Measurements from ENCODE around the gene TTC31. TPM values are rescaled to one million over a fixed set of nuclear protein-coding genes. Genes with fewer than 3 reads are reported as not detected.
"Not testable (repeated sequence)": the region's sequence is repeated elsewhere in the genome, so short reads cannot be mapped to it uniquely, and the experiment has no call there.

The TTC31 gene
- total RNA-seq, 1 experiment from 2014 or later, result 25.8 TPM

DNA sequence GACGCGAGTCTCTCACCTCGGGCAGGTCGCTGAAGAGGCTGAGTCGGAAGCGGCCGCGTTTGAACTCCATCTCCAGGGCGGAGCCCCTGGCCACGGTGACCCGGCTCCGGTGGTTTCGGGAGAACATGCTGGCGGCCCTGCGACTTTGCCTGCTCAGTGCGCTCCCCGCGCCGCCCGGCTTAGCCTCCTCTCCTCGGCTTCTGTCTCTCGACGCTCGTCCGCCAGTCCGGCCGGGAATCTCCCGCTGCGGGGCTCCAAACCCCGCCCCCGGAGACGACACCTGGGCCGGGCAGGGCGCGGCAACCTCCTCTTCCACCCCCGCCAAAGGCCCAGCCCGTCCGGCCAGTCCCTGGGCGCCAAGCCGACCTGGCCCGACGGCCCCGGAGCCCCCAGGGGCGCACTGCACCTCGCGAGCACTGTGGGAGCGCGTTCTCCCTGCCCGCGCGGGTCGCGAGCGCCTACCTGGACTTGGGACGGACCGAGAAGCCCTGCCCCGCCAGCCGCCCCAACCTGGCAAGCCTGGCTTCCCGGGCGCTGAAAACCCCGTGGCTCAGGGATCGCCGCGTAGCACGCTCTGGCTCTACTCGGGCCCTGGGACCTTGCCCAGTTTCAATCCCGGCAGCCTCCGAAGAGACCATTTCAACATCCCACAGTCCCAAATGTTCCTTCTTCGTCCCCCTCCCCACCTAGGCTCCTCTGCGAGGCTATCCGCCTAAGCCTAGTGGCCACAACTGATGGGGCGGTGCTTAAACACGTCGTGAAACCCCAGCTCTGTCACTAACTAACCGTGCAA lies 41.0 kb upstream of the TTC31 start, which contains the start of gene RTKN:
Gene RTKN, minus strand, starts transcription at position 248 of the 793 bp plus-strand sequence. Its CDS starts 121 bp downstream, at position 127.
- peak within 1 kb of the TSS; percentile 80 for H3K27ac ChIP-seq (ENCODE audit: low read depth, low read length, poor library complexity, severe bottlenecking)
- CTCF ChIA-PET, result no interaction called here
- POLR2A ChIA-PET (ENCODE audit: low non-redundant PET), result no interaction called here
- H3K27me3 ChIP-seq (replicated peaks; ENCODE audit: insufficient read depth, low read depth, low read length, poor library complexity), result no peaks in the 10 kb centered on the region
- intact Hi-C loops (cut with micrococcal nuclease; ENCODE audit: unreplicated experiment), result no loop called here
- H3K4me1 ChIP-seq (ENCODE audit: insufficient read depth, low read length, poor library complexity, severe bottlenecking), result peaks cover 47% of the 10 kb centered on the region
- TF ChIP-seq, protein P1, sequence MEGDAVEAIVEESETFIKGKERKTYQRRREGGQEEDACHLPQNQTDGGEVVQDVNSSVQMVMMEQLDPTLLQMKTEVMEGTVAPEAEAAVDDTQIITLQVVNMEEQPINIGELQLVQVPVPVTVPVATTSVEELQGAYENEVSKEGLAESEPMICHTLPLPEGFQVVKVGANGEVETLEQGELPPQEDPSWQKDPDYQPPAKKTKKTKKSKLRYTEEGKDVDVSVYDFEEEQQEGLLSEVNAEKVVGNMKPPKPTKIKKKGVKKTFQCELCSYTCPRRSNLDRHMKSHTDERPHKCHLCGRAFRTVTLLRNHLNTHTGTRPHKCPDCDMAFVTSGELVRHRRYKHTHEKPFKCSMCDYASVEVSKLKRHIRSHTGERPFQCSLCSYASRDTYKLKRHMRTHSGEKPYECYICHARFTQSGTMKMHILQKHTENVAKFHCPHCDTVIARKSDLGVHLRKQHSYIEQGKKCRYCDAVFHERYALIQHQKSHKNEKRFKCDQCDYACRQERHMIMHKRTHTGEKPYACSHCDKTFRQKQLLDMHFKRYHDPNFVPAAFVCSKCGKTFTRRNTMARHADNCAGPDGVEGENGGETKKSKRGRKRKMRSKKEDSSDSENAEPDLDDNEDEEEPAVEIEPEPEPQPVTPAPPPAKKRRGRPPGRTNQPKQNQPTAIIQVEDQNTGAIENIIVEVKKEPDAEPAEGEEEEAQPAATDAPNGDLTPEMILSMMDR (conservative IDR thresholded peaks at IDR 0.05; ENCODE audit: low read depth, low read length), result no peak
- no peak for TF ChIP-seq EZH2 (IDR thresholded peaks at IDR 0.05; ENCODE audit: borderline replicate concordance, low read depth, low read length, poor library complexity, severe bottlenecking)
- no peaks in the 10 kb centered on the region for H3K36me3 ChIP-seq (ENCODE audit: insufficient read depth, low read length, poor library complexity, severe bottlenecking)
- BruUV-seq (replicated peaks), result no TSS peak
- no peak for DNase-seq (ENCODE audit: low spot score)
- H3K9me3 ChIP-seq (ENCODE audit: low read depth, low read length, poor library complexity, severe bottlenecking), result no peaks in the 10 kb centered on the region
- peak within 1 kb of the TSS; percentile 65 for H3K4me3 ChIP-seq (ENCODE audit: low read depth, low read length, poor library complexity, severe bottlenecking)

DNA sequence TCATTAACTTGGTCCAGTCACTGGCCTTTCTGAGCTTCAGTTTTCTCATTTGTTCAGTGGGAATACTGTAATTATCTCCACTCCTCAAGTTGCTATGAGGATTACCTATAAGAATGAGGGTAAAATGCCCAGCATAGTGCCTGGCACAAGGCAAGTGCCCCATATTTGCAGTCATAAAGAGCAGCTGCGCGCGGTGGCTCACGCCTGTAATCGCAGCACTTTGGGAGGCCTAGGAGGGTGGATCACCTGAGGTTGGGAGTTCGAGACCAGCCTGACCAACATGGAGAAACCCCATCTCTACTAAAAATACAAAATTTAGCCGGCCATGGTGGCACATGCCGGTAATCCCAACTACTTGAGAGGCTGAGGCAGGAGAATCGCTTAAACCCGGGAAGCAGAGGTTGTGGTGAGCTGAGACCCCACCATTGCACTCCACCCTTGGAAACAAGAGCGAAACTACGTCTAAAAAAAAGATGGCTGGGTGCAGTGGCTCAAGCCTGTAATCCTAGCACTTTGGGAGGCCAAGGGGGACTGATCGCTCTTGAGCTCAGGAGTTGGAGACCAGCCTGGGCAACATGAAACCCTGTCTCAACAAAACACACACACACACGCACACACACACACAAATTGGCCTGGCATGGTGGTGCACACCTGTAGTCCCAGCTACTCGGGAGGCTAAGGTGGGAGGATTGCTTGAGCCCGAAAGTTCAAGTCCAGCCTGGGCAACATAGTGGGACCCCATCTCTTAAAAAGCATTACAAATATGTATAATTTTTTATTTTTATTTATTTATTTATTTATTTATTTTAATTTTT lies 40.2 kb upstream of the TTC31 start:
- DNase-seq (ENCODE audit: low spot score); H3K4me3 ChIP-seq (ENCODE audit: low read depth, low read length, poor library complexity, severe bottlenecking); CTCF ChIA-PET; H3K27me3 ChIP-seq (replicated peaks; ENCODE audit: insufficient read depth, low read depth, low read length, poor library complexity); H3K27ac ChIP-seq (ENCODE audit: low read depth, low read length, poor library complexity, severe bottlenecking); H3K9me3 ChIP-seq (ENCODE audit: low read depth, low read length, poor library complexity, severe bottlenecking); POLR2A ChIA-PET (ENCODE audit: low non-redundant PET); intact Hi-C loops (cut with micrococcal nuclease; ENCODE audit: unreplicated experiment); BruUV-seq (replicated peaks); H3K36me3 ChIP-seq (ENCODE audit: insufficient read depth, low read length, poor library complexity, severe bottlenecking): not testable (repeated sequence)
- peaks cover 39% of the 10 kb centered on the region for H3K4me1 ChIP-seq (ENCODE audit: insufficient read depth, low read length, poor library complexity, severe bottlenecking)

DNA sequence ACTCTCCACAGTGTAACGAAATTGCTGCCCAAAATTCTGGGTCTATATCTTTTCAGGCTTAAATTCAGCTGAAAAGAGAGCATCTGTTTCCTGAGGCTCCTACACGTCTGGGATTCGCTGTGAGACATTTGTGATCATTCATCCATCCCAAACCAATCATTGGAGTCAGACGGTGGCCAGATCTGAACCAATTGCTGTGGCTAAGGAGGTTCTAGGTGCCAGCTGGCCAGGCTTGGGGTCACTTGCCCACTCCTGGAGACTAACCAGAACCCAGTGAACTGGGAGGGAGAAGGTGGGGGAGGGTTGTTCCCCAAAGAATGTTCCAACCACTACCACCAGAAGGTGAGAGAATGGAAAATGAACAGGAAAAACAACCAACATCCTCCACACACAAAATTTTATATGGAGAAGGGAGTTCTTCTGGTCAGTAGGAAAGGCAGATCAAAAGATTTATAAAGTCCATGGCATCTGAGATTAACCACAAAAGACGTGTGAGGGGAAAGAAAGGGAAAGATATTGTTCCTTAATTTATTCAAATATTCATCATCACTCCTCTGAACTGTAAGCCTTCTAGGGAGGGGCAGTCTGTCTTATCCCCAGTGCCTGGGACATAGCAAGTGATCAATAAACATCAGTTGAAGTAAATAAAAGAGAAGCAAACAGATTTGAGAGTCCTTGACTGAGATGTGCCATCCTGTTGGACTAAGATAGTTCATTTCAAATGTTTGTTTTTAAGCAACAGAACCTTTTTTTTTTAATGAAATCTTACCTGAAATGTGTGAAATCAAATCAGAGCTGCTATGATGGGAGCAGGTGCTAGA lies 38.2 kb upstream of the TTC31 start:
- no TSS peak for BruUV-seq (replicated peaks)
- intact Hi-C loops (cut with micrococcal nuclease; ENCODE audit: unreplicated experiment), result no loop called here
- TF ChIP-seq, protein P1 (conservative IDR thresholded peaks at IDR 0.05; ENCODE audit: low read depth, low read length), result no peak
- no peak for TF ChIP-seq EZH2 (IDR thresholded peaks at IDR 0.05; ENCODE audit: borderline replicate concordance, low read depth, low read length, poor library complexity, severe bottlenecking)
- Histone ChIP-seq H3K4me3 (ENCODE audit: low read depth, low read length, poor library complexity, severe bottlenecking) (no peak overlapping the region), H3K27ac (ENCODE audit: low read depth, low read length, poor library complexity, severe bottlenecking) (no peak overlapping the region), H3K27me3 (replicated peaks; ENCODE audit: insufficient read depth, low read depth, low read length, poor library complexity) (no peaks in the 10 kb centered on the region), H3K4me1 (ENCODE audit: insufficient read depth, low read length, poor library complexity, severe bottlenecking) (peaks cover 21% of the 10 kb centered on the region), H3K9me3 (ENCODE audit: low read depth, low read length, poor library complexity, severe bottlenecking) (no peaks in the 10 kb centered on the region), H3K36me3 (ENCODE audit: insufficient read depth, low read length, poor library complexity, severe bottlenecking) (no peaks in the 10 kb centered on the region)
- POLR2A ChIA-PET (ENCODE audit: low non-redundant PET), result interaction anchor here (0.6 kb wide), 1 partner anchor 1186 kb away, joined by 3 read pairs; no protein-coding TSS in a partner anchor
- DNase-seq (ENCODE audit: low spot score), result no peak
- CTCF ChIA-PET, result no interaction called here
